GM10248 (cell line): ENCODE measurements around the gene MAMLD1.

Source experiments
- CTCF ChIA-PET: fragments of 300-600 bp; sonication (Branson Sonifier 250); formaldehyde crosslinking; extraction: SDS; loops from one replicate; lab custom pipeline; 2021; ENCODE audit warnings: antibody characterized with exemption; lab: Yijun Ruan, JAX
- POLR2A ChIA-PET: fragments of 350-650 bp; sonication (Branson Sonifier 250); formaldehyde crosslinking; extraction: SDS; loops from one replicate; lab custom pipeline; 2020; ENCODE audit warnings: antibody characterized with exemption; lab: Yijun Ruan, JAX
- DNase-seq: peaks from one replicate; pipeline ENCODE4 v3.0.0; 2012; ENCODE audit errors: extremely low spot score
- TF ChIP-seq, protein P1 (sequence below): IDR thresholded peaks from 2 replicates; pipeline ENCODE4 v1.5.1; 2012; ENCODE audit warnings: mild to moderate bottlenecking, low read depth; ENCODE audit errors: extremely low read depth, missing control alignments, control extremely low read depth

The MAMLD1 gene

DNA sequence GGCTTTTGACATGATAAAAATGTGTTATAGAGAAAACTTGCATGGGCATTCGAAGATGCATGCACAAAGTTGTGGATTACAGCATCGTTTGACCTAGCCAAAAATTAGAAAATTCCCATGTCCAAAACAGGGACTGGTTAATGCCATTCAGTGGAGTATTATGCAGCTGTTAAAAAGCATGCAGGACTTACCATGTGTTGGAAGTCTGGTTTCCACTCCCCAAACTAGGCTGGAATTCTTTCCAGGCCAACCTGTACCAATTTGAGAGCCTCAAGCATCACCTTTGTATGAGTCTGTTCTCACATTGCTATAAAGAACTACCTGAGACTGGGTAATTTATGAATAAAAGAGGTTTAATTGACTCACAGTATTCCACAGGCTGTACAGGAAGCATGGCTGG, 159.4 kb downstream of the MAMLD1 start:
- no peak for DNase-seq
- TF ChIP-seq, protein P1, sequence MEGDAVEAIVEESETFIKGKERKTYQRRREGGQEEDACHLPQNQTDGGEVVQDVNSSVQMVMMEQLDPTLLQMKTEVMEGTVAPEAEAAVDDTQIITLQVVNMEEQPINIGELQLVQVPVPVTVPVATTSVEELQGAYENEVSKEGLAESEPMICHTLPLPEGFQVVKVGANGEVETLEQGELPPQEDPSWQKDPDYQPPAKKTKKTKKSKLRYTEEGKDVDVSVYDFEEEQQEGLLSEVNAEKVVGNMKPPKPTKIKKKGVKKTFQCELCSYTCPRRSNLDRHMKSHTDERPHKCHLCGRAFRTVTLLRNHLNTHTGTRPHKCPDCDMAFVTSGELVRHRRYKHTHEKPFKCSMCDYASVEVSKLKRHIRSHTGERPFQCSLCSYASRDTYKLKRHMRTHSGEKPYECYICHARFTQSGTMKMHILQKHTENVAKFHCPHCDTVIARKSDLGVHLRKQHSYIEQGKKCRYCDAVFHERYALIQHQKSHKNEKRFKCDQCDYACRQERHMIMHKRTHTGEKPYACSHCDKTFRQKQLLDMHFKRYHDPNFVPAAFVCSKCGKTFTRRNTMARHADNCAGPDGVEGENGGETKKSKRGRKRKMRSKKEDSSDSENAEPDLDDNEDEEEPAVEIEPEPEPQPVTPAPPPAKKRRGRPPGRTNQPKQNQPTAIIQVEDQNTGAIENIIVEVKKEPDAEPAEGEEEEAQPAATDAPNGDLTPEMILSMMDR, result no peak
- POLR2A ChIA-PET, result no interaction called here
- CTCF ChIA-PET, result no interaction called here

DNA sequence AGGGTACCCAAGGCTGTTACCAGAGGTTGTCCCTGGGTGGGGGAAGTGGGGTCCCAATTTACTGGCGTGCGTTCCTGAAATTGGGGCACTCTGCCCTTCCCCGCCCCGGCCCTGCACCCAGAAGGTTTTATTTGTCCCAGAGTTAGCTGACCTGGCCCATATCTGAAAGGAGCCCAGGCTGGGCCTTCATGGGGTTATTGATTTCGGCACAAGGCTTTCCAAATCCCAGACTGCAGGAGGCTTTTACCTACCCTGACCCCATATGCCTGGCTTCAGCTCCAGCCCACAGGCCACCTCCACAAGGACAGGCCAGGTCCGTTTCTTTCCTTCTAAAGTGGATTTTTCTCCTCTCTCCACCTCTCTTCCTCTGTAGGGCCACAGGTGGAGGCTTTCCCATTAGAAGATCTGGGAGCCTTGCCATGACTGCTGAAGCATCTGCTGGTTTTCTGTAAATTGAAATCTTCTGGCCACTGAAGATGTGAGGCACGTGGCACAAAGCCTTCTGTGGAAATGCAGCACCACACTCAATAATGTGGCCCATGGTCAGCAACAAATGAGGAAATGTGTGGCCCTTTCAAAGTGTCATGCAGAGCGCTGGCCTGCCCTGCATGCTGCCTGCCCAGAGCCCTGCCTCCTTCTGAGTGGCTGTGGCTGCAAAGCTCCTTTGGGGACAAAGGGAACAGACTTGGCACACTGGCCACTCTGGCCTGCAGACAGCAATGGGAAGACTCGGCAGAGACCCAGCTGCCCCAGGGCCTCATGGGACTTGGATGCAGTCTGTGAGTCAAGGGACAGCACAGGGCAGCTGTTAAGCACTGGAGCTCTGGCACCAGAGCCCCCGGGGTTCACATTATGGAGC, 162.2 kb downstream of the MAMLD1 start:
- no peak for DNase-seq
- TF ChIP-seq, protein P1, result no peak
- ChIA-PET POLR2A (no interaction called here), CTCF (interaction anchor here (1.8 kb wide), 1 partner anchor 21 kb away, joined by 3 read pairs; no protein-coding TSS in a partner anchor)

DNA sequence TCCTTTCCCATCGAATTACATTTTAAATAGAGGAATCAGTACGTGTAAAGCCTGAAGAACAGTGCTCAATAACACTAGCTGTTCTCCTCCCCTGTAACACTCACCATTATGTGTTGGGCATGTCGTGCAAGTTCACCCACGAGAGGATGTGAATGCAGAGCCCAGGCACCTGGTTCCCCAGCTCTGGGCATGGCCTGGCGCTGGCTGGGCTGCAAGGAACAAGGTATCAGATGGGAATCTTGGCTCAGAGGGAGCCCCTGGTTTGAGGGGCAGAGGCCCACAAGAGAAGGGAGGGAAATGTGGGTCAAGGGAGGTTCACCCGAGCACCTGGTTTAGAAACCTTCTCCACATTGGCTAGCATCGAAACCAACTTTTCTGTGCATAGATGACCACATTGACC, 163.6 kb downstream of the MAMLD1 start:
- ChIA-PET POLR2A (no interaction called here), CTCF (interaction anchor here (1.4 to 1.8 kb wide), 2 partner anchors 8 to 19 kb away, joined by 3 read pairs; no protein-coding TSS in a partner anchor)
- DNase-seq, result no peak
- TF ChIP-seq, protein P1, result no peak

DNA sequence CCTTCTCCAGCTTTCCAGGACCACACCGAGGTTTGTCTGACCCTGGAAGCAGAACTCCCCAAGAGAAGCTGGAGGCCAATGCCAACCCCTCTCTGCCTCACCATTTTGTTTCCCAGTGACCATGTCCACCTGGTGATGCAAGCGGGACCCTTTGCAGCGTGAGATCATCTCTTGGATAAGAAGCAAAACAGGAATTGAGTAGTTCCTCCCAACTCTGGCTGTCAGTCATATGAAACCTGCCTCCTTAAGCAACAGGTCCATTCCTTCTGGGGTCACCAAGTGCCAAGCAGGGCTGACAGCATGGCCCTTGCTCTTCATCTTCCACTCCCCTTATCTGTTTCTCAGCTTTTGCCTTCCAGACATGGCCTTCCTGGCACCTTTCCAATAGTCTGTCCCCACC, 164.0 kb downstream of the MAMLD1 start:
- no peak for DNase-seq
- ChIA-PET CTCF (interaction anchor here (1.4 kb wide), 1 partner anchor 8 kb away, joined by 3 read pairs; no protein-coding TSS in a partner anchor), POLR2A (no interaction called here)
- TF ChIP-seq, protein P1, result no peak

DNA sequence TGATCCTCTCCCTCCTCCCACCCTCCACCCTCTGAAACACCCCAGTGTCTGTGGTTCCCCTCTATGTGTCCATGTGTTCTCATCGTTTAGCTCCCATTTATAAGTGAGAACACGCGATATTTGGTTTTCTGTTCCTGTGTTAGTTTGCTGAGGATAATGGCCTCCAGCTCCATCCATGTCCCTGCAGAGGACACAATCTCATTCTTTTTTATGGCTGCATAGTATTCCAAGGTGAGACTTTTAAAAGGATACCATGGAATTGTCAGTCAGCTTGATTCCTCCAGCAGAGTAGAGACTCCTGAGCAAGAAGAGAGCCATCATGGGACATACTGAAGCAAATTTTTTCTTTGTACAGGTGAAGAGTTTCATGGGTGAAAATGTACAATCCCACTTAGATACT, 166.5 kb downstream of the MAMLD1 start:
- no peak for DNase-seq
- ChIA-PET CTCF (no interaction called here), POLR2A (no interaction called here)
- TF ChIP-seq, protein P1, result no peak

DNA sequence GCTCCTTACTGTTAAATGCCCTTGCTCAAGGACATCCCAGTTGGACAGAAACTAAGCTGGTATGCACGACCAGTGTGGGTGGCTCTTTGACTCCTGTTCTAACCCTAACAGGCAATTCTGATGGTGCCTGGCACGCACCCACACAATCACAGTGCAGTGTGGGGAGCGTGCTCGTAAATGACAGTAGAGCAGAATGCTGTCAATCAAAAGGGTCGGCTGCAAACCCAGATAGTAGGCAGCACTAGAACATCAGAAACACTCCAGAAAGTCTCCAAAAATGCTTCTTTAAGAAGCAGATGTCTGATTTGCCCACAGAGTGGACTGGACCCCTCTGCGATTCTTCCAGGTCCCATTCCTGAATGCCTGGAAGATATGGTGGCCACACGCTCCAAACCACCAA, 167.7 kb downstream of the MAMLD1 start:
- TF ChIP-seq, protein P1, result no peak
- CTCF ChIA-PET, result interaction anchor here (1.4 kb wide), 1 partner anchor 13 kb away, joined by 3 read pairs; no protein-coding TSS in a partner anchor
- POLR2A ChIA-PET, result no interaction called here
- no peak for DNase-seq
